H4 (cell line): Measurements from ENCODE around the gene PKN1. TPM values are rescaled to one million over a fixed set of nuclear protein-coding genes. Genes with fewer than 3 reads are reported as not detected.

Source experiments
- DNase-seq: peaks from one replicate; pipeline ENCODE4 v3.0.0-alpha.2; 2015; ENCODE audit warnings: low spot score
- total RNA-seq: library from RNA; depleted of rRNA; stranded (reverse); fragments of >200 nt; shearing (Covaris generic); gene quantifications from 2 replicates; pipeline ENCODE4 v1.2.3, GENCODE V29; 2014; rRNA removed

PKN1 gene
- total RNA-seq, 1 experiment from 2014 or later = 19.0 TPM

- DNase-seq = no peak
These were observed 82.5 kb downstream of the PKN1 start for GRCh38 chr19:14515501-14516047.

GRCh38 chr19:14516048-14516534 is 83.0 kb downstream of the PKN1 start:
- no peak for DNase-seq

- no peak for DNase-seq
These were observed 83.8 kb downstream of the PKN1 start for GRCh38 chr19:14516746-14517438.

- DNase-seq = no peak
These were observed 84.3 kb downstream of the PKN1 start for GRCh38 chr19:14517446-14517839.

- DNase-seq = peak; percentile 60
These were observed 84.9 kb downstream of the PKN1 start, which contains the start of gene DNAJB1 for GRCh38 chr19:14517840-14518505. Gene DNAJB1, minus strand, starts transcription at chr19:14518397. Its CDS starts 48 bp downstream, at chr19:14518349.

GRCh38 chr19:14519245-14519859 is 86.2 kb downstream of the PKN1 start:
- no peak for DNase-seq

- peak; percentile 95 for DNase-seq
These were observed 86.8 kb downstream of the PKN1 start for GRCh38 chr19:14519860-14520407.

- no peak for DNase-seq
These were observed 87.4 kb downstream of the PKN1 start for GRCh38 chr19:14520543-14520942.

Other genes starting within 250 kb of the PKN1 start
- 5.2 and 10.9 TPM in 2 replicates for gene ADGRL1, start 227.1 kb upstream of the PKN1 start, total RNA-seq
- 9.5 and 13.0 TPM in 2 replicates for gene ADGRE5, start 51.9 kb upstream of the PKN1 start, total RNA-seq
- gene DDX39A, start 14.0 kb upstream of the PKN1 start, total RNA-seq = 162 and 211 TPM in 2 replicates
- gene PTGER1, start 42.0 kb downstream of the PKN1 start, total RNA-seq = not detected in 2 replicates
- gene GIPC1, start 62.8 kb downstream of the PKN1 start, total RNA-seq = 36.5 and 62.6 TPM in 2 replicates
- 110 and 137 TPM in 2 replicates for gene DNAJB1, start 85.1 kb downstream of the PKN1 start, total RNA-seq
- gene TECR, start 96.3 kb downstream of the PKN1 start, total RNA-seq = 80.7 and 124 TPM in 2 replicates
- gene NDUFB7, start 138.8 kb downstream of the PKN1 start, total RNA-seq = 268 and 303 TPM in 2 replicates
- gene CLEC17A, start 149.8 kb downstream of the PKN1 start, total RNA-seq = not detected in 2 replicates
- gene ADGRE3, start 241.5 kb downstream of the PKN1 start, total RNA-seq = not detected in 2 replicates